HG02852 (cell line): ENCODE data around the gene CAND2.

Experiments
- ATAC-seq: cut with Tn5 transposase; IDR thresholded peaks from one replicate; pipeline ENCODE4 v1.9.1; 2021; ENCODE audit warnings: mild to moderate bottlenecking, moderate library complexity; ENCODE audit not compliant: unreplicated experiment

CAND2 gene

GRCh38 chr3:12882336-12883310, 86.1 kb downstream of the CAND2 start:
- no peak for ATAC-seq

GRCh38 chr3:12884186-12884680, 87.8 kb downstream of the CAND2 start:
- ATAC-seq, result no peak
